DOHH2 (cell line): ENCODE data around the gene ASIC5.
"Not testable (repeated sequence)": the region's sequence is repeated elsewhere in the genome, so short reads cannot be mapped to it uniquely, and the experiment has no call there.

ENCODE experiments used
- H3F3A ChIP-seq: fragments of 200-600 bp; sonication (generic), shearing (Covaris generic); 2 replicates; pipeline ENCODE4 v1.6.0; 2016; ENCODE audit warnings: antibody characterized with exemption, mild to moderate bottlenecking; ENCODE audit not compliant: control insufficient read depth, insufficient read depth
- H3K27ac ChIP-seq: fragments of 200-600 bp; sonication (generic); 2 replicates; pipeline ENCODE4 v1.5.1; 2014; ENCODE audit warnings: low read depth, mild to moderate bottlenecking, low read length, moderate library complexity
- H3K27me3 ChIP-seq: fragments of 200-600 bp; sonication (generic); 2 replicates; pipeline ENCODE4 v1.6.1; 2014; ENCODE audit warnings: mild to moderate bottlenecking, low read length, mixed read lengths; ENCODE audit not compliant: control insufficient read depth
- H3K36me3 ChIP-seq: fragments of 200-600 bp; sonication (generic); 2 replicates; pipeline ENCODE4 v1.6.1; 2014; ENCODE audit warnings: mild to moderate bottlenecking, low read length, moderate library complexity, mixed read lengths; ENCODE audit not compliant: control insufficient read depth
- H3K4me1 ChIP-seq: fragments of 200-600 bp; sonication (generic); 2 replicates; pipeline ENCODE4 v1.6.1; 2014; ENCODE audit warnings: mild to moderate bottlenecking, low read length, mixed read lengths; ENCODE audit not compliant: control insufficient read depth
- H3K4me2 ChIP-seq: fragments of 200-600 bp; sonication (generic); 2 replicates; pipeline ENCODE4 v1.6.0; 2014; ENCODE audit warnings: mild to moderate bottlenecking, low read length, moderate library complexity
- H3K4me3 ChIP-seq: fragments of 200-600 bp; sonication (generic); 2 replicates; pipeline ENCODE4 v1.5.1; 2014; ENCODE audit warnings: mild to moderate bottlenecking, low read length, mixed read lengths
- H3K79me2 ChIP-seq: fragments of 200-600 bp; sonication (generic); 2 replicates; pipeline ENCODE4 v1.6.1; 2014; ENCODE audit warnings: mild to moderate bottlenecking, low read length, mixed read lengths; ENCODE audit not compliant: control insufficient read depth
- H3K9me2 ChIP-seq: fragments of 200-600 bp; sonication (generic); replicated peaks from 2 replicates; pipeline ENCODE4 v1.6.1; 2014; ENCODE audit warnings: mild to moderate bottlenecking, low read length, mixed read lengths; ENCODE audit not compliant: control insufficient read depth
- H3K9me3 ChIP-seq: fragments of 200-600 bp; sonication (generic); 2 replicates; pipeline ENCODE4 v1.6.1; 2014; ENCODE audit warnings: antibody characterized with exemption, low read length, mixed read lengths; ENCODE audit not compliant: control insufficient read depth, insufficient read depth
- H4K20me1 ChIP-seq: fragments of 200-600 bp; sonication (generic); 2 replicates; pipeline ENCODE4 v1.6.0; 2014; ENCODE audit warnings: low read depth, mild to moderate bottlenecking, antibody characterized with exemption, low read length, moderate library complexity; ENCODE audit not compliant: control insufficient read depth, insufficient read depth
- CTCF ChIP-seq: fragments of 200-600 bp; sonication (generic); IDR thresholded peaks from one replicate; pipeline ENCODE4 v1.5.1; 2014; ENCODE audit warnings: antibody characterized with exemption, mild to moderate bottlenecking, low read depth, low read length; ENCODE audit not compliant: poor library complexity, severe bottlenecking
- EZH2phosphoT487 ChIP-seq: fragments of 200-600 bp; sonication (generic); IDR thresholded peaks from 2 replicates; pipeline ENCODE4 v1.6.1; 2017; ENCODE audit warnings: borderline replicate concordance, mild to moderate bottlenecking, antibody characterized with exemption, low read length, moderate library complexity, mixed read lengths

ASIC5 gene

DNA sequence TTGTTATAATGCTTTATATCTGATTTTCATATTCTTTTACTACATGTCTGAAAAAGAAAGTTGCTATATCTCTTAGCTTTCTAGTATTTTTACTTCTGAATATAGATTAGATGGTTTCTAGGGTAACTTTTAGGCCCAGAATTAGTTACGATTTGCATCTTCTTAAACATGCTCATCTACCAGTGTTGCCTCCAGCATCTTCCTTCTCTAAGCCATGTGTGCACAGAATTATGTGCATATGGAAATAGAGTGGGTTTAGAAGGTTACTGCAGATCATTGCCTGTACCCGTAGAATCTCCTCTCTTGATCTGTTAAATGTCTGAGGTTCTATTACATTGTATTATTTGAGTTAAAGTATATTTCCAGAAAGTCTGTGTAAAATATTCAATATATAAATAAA lies 34.9 kb upstream of the ASIC5 start:
- no peaks in the 10 kb centered on the region for H3K9me2 ChIP-seq
- no peak for TF ChIP-seq EZH2phosphoT487
- no peak for TF ChIP-seq CTCF
- H3K4me1 ChIP-seq = no peaks in the 10 kb centered on the region
- no peak overlapping the region for H3K4me3 ChIP-seq
- H3F3A ChIP-seq = no peaks in the 10 kb centered on the region
- no peaks in the 10 kb centered on the region for H4K20me1 ChIP-seq
- H3K79me2 ChIP-seq = no peaks in the 10 kb centered on the region
- no peak overlapping the region for H3K4me2 ChIP-seq
- H3K9me3 ChIP-seq = no peaks in the 10 kb centered on the region
- no peaks in the 10 kb centered on the region for H3K27me3 ChIP-seq
- H3K27ac ChIP-seq = no peak overlapping the region
- H3K36me3 ChIP-seq = no peaks in the 10 kb centered on the region

DNA sequence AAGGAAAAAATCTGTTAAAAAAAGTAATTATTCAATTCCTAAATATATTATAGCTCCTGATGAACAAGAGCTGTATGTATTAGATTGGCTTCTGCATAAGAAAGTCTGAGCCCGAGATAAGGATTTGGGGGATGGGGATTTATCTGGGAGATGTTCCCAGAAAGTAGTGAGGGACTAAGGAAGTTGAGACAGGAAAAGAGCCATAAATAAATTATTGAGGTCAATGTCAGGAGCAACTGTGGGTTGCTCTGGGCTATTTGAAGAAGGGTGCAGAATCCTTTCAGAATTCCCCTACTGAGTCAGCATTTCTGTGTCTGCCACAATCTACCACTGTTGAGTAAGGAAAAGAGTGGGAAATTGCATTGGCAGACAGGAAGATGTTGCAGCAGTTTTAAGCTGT lies 34.3 kb upstream of the ASIC5 start:
- no peak overlapping the region for H3K4me2 ChIP-seq

GRCh38 chr4:155899891-155900290 lies 33.8 kb upstream of the ASIC5 start:
- Histone ChIP-seq H3K4me2 (no peak overlapping the region), H4K20me1 (no peaks in the 10 kb centered on the region), H3K9me3 (no peaks in the 10 kb centered on the region), H3K9me2 (no peaks in the 10 kb centered on the region), H3F3A (no peaks in the 10 kb centered on the region), H3K4me3 (no peak overlapping the region), H3K27ac (no peak overlapping the region), H3K27me3 (no peaks in the 10 kb centered on the region), H3K36me3 (no peaks in the 10 kb centered on the region), H3K4me1 (no peaks in the 10 kb centered on the region), H3K79me2 (no peaks in the 10 kb centered on the region)
- TF ChIP-seq CTCF (no peak), EZH2phosphoT487 (no peak)

More for the DNA sequence above, 34.3 kb upstream of the ASIC5 start:
- no peak overlapping the region for H3K4me3 ChIP-seq
- H3K9me3 ChIP-seq = no peaks in the 10 kb centered on the region
- no peaks in the 10 kb centered on the region for H3K4me1 ChIP-seq
- H3K79me2 ChIP-seq = no peaks in the 10 kb centered on the region
- H3K27me3 ChIP-seq = no peaks in the 10 kb centered on the region
- no peaks in the 10 kb centered on the region for H3F3A ChIP-seq
- H3K27ac ChIP-seq = no peak overlapping the region
- H3K9me2 ChIP-seq = no peaks in the 10 kb centered on the region
- TF ChIP-seq EZH2phosphoT487 (no peak), CTCF (no peak)
- H4K20me1 ChIP-seq = no peaks in the 10 kb centered on the region
- no peaks in the 10 kb centered on the region for H3K36me3 ChIP-seq

GRCh38 chr4:155898371-155898770 lies 32.3 kb upstream of the ASIC5 start:
- H3K79me2 ChIP-seq, H3K9me3 ChIP-seq, H3K4me3 ChIP-seq, H3K27ac ChIP-seq, H3K36me3 ChIP-seq, H3K27me3 ChIP-seq, H3K9me2 ChIP-seq, H3F3A ChIP-seq, H3K4me2 ChIP-seq, H4K20me1 ChIP-seq, H3K4me1 ChIP-seq: not testable (repeated sequence)
